Heart left ventricle (tissue), 16 donors: ENCODE data around the gene MCTP1. TPM values are rescaled to one million over a fixed set of nuclear protein-coding genes. Genes with fewer than 3 reads are reported as not detected.
"Not testable (repeated sequence)": the region's sequence is repeated elsewhere in the genome, so short reads cannot be mapped to it uniquely, and the experiment has no call there.

ENCODE experiments used
- ATAC-seq, 4 donors: fragments of 200-7000 bp; cut with Tn5 transposase; one replicate each; pipeline ENCODE4 v1.9.1; 2020 to 2022; ENCODE audit warnings: moderate library complexity in 4 of 4, mild to moderate bottlenecking in 3 of 4, moderate number of reproducible peaks in 1 of 4
- DNase-seq, 5 donors: peaks; one replicate each; pipeline ENCODE4 v3.0.0-alpha.2; 2020
- H3K27ac ChIP-seq, 12 donors: fragments of 200-600 bp; sonication (generic) in 4 of 12; one replicate each; pipeline versions ENCODE4 v1.5.0 to v1.8.0; 2016 to 2022; ENCODE audit warnings: mild to moderate bottlenecking in 2 of 12
- H3K27me3 ChIP-seq, 9 donors: fragments of 200-600 bp; sonication (generic) in 2 of 9; one replicate each; pipeline versions ENCODE4 v1.5.1 to v1.8.0; 2016 to 2022; ENCODE audit warnings: mild to moderate bottlenecking in 3 of 9
- H3K36me3 ChIP-seq, 9 donors: fragments of 200-600 bp; sonication (generic) in 2 of 9; one replicate each; pipeline versions ENCODE4 v1.5.0 to v1.8.0; 2018 to 2022; ENCODE audit warnings: mild to moderate bottlenecking in 2 of 9
- H3K4me1 ChIP-seq, 12 donors: fragments of 200-600 bp; sonication (generic) in 4 of 12; one replicate each; pipeline versions ENCODE4 v1.5.0 to v1.8.0; 2016 to 2022; ENCODE audit warnings: mild to moderate bottlenecking in 3 of 12
- H3K4me3 ChIP-seq, 12 donors: fragments of 200-600 bp; sonication (generic) in 4 of 12; one replicate each; pipeline versions ENCODE4 v1.5.0 to v1.8.0; 2017 to 2022; ENCODE audit warnings: mild to moderate bottlenecking in 9 of 12, moderate library complexity in 4 of 12
- H3K9me3 ChIP-seq, 12 donors: fragments of 200-600 bp; sonication (generic) in 4 of 12; one replicate each; pipeline versions ENCODE4 v1.5.0 to v1.8.0; 2016 to 2022; ENCODE audit warnings: mild to moderate bottlenecking in 1 of 12
- CTCF ChIP-seq, 12 donors: fragments of 200-600 bp; sonication (generic) in 4 of 12; IDR thresholded peaks; one replicate each; pipeline versions ENCODE4 v1.5.0 to v1.8.0; 2018 to 2022; ENCODE audit warnings: antibody characterized with exemption in 12 of 12, mild to moderate bottlenecking in 5 of 12
- POLR2A ChIP-seq, 2 donors: fragments of 450-650 bp; IDR thresholded peaks; one replicate each; pipeline ENCODE4 v1.6.1; 2017; ENCODE audit warnings: antibody characterized with exemption in 2 of 2, mild to moderate bottlenecking in 2 of 2, moderate library complexity in 2 of 2
- WGBS, 4 donors: extraction: QIAGEN DNeasy Blood & Tissue Kit in 2 of 4; methylation state at CpG; one replicate each; pipeline versions ENCODE4 v1.1.5 to v1.1.7; 2013 to 2018; 5-methylcytosine and 5-hydroxymethylcytosine counted together
- intact Hi-C, 10 donors: fragments of 100-400 bp; cut with DNase I; formaldehyde crosslinking; loops; one replicate each; pipeline versions ENCODE4 v1.11.1 to v1.14.2; 2022
- polyA plus RNA-seq, 2 donors: library from polyadenylated mRNA; stranded (reverse); fragments of 200-250 nt; gene quantifications; one replicate each; pipeline ENCODE4 v1.2.3, GENCODE V29; 2013
- total RNA-seq, 9 donors: library from RNA; depleted of rRNA in 2 of 9; stranded (reverse); fragments of >200 nt in 2 of 9; fragmentation: NEBNext Ultra II Directional in 3 of 9; extraction: Animal tissue kit (Norgen Biotek cat#: 25700) in 3 of 9; gene quantifications; one replicate each; pipeline versions ENCODE4 v1.1.0 to v1.2.4, GENCODE V29; 2016 to 2023
- donor health status: ischemic (EF 13 %, LVEDD 7.1; RV severe dilation, severe dysfunction).
- donor health status: healthy with polysubstance abuse.
- donor health status: DM: no; HTN: yes; CAD: no.
- donor health status: DM: no; HTN: no; CAD: no.
- donor health status: ischemic (EF 25% LVEDD 6.9; RV normal size, moderate dysfunction).
- donor health status: ischemic (EF 25% LVEDD 5.7; RV mildly dilated, moderate dysfunction).
- donor health status: healthy.
- donor health status: DM: yes; HTN: yes; CAD: no.
- donor health status: ischemic (EF 35%, LVEDD 5.7; RV mildly dilated, moderate dysfunction).
- donor health status: nonischemic (EF 11% LVEDD 7.7; RV severe dilation, severe dysfunction).
- donor health status: DM: yes; HTN: yes; CAD: no.
- donor health status: PGD.
- donor health status: ischemic (EF 29% LVEDD 5.4; RV normal size, mild dysfunction).
- donor health status: nonischemic (EF 23%, LVEDD 6.1; RV moderate dilation, normal function).

The MCTP1 gene
- total and polyA plus RNA-seq, 11 donors: 0.91 to 28.4 (median 6.1) TPM

GRCh38 chr5:94972268-94972667 is 312.6 kb downstream of the MCTP1 start:
- no peak for DNase-seq
- 83 to 89% (median 86%) methylated on average over 1 of the region's 1 CpG for WGBS, 4 donors
- no peaks in the 10 kb centered on the region for H3K36me3 ChIP-seq
- no peak for TF ChIP-seq CTCF (IDR thresholded peaks at IDR 0.05)
- TF ChIP-seq POLR2A (IDR thresholded peaks at IDR 0.05): no peak
- no peaks in the 10 kb centered on the region for H3K27me3 ChIP-seq
- H3K9me3 ChIP-seq: peaks cover 0 to 24% (median 7%) of the 10 kb centered on the region in 12 donors
- no peak for ATAC-seq
- H3K4me3 ChIP-seq: no peak overlapping the region
- H3K4me1 ChIP-seq: peaks cover 0 to 10% (median 0%) of the 10 kb centered on the region in 12 donors
- intact Hi-C loops: loop anchor here in 2 of 10 donors (5.0 to 10.0 kb wide), 2 partner anchors 103 to 260 kb away; no protein-coding TSS in a partner anchor
- H3K27ac ChIP-seq: no peak overlapping the region

- peak in 2 of 12 donors; percentile 18 to 27 for TF ChIP-seq CTCF (IDR thresholded peaks at IDR 0.05)
- no peak for TF ChIP-seq POLR2A (IDR thresholded peaks at IDR 0.05)
- H3K9me3 ChIP-seq: peaks cover 0 to 14% (median 3%) of the 10 kb centered on the region in 12 donors
- H3K36me3 ChIP-seq: no peaks in the 10 kb centered on the region
- H3K27me3 ChIP-seq: no peaks in the 10 kb centered on the region
- H3K4me3 ChIP-seq: no peak overlapping the region
- DNase-seq (no peak), ATAC-seq (no peak)
- WGBS, 4 donors: 37 to 54% (median 41%) methylated on average over 3 of the region's 3 CpGs
- H3K4me1 ChIP-seq: peaks cover 0 to 10% (median 0%) of the 10 kb centered on the region in 12 donors
- no peak overlapping the region for H3K27ac ChIP-seq
- intact Hi-C loops: loop anchor here in 8 of 10 donors (2.0 to 10.0 kb wide), 5 partner anchors 268 to 296 kb away; no protein-coding TSS in a partner anchor
Observed at GRCh38 chr5:94969174-94969573, 315.7 kb downstream of the MCTP1 start.

- H3K36me3 ChIP-seq: no peaks in the 10 kb centered on the region
- TF ChIP-seq CTCF (IDR thresholded peaks at IDR 0.05): peak; percentile 58 to 79 (median 69)
- no peak for TF ChIP-seq POLR2A (IDR thresholded peaks at IDR 0.05)
- 43 to 52% (median 49%) methylated on average over 5 of the region's 5 CpGs for WGBS, 4 donors
- no peaks in the 10 kb centered on the region for H3K27me3 ChIP-seq
- H3K9me3 ChIP-seq: peaks cover 0 to 14% (median 5%) of the 10 kb centered on the region in 12 donors
- DNase-seq (peak in 1 of 5 donors; percentile 21), ATAC-seq (peak in 3 of 4 donors; percentile 73 to 80 (median 77))
- no peak overlapping the region for H3K4me3 ChIP-seq
- intact Hi-C loops: loop anchor here (1.0 to 10.0 kb wide), 7 partner anchors 269 to 296 kb away; no protein-coding TSS in a partner anchor
- H3K4me1 ChIP-seq: peaks cover 0 to 10% (median 0%) of the 10 kb centered on the region in 12 donors
- H3K27ac ChIP-seq: no peak overlapping the region
Observed at GRCh38 chr5:94968507-94969095, 316.3 kb downstream of the MCTP1 start.

- no peak overlapping the region for H3K27ac ChIP-seq
- H3K27me3 ChIP-seq: no peaks in the 10 kb centered on the region
- ATAC-seq: no peak
- WGBS, 4 donors: 82 to 88% (median 86%) methylated on average over 6 of the region's 6 CpGs
- no peak overlapping the region for H3K4me3 ChIP-seq
- TF ChIP-seq POLR2A (IDR thresholded peaks at IDR 0.05) (no peak), CTCF (IDR thresholded peaks at IDR 0.05) (no peak)
- no peaks in the 10 kb centered on the region for H3K36me3 ChIP-seq
- H3K4me1 ChIP-seq: peaks cover 0 to 10% (median 0%) of the 10 kb centered on the region in 12 donors
- intact Hi-C loops: loop anchor here in 6 of 10 donors (5.0 to 10.0 kb wide), 4 partner anchors 270 to 297 kb away; no protein-coding TSS in a partner anchor
- no peak for DNase-seq
- H3K9me3 ChIP-seq: peaks cover 0 to 14% (median 5%) of the 10 kb centered on the region in 12 donors
Observed at GRCh38 chr5:94967525-94967924, 317.4 kb downstream of the MCTP1 start.

GRCh38 chr5:94959279-94959678 is 325.6 kb downstream of the MCTP1 start:
- DNase-seq, H3K27ac ChIP-seq, H3K36me3 ChIP-seq, intact Hi-C loops, H3K27me3 ChIP-seq, ATAC-seq, H3K4me1 ChIP-seq, H3K4me3 ChIP-seq: not testable (repeated sequence)
- 76 to 90% (median 78%) methylated on average over 2 of the region's 2 CpGs for WGBS, 4 donors
- peaks cover 0 to 31% (median 0%) of the 10 kb centered on the region in 12 donors for H3K9me3 ChIP-seq
